ENCODE results near the gene NOC2L.

The NOC2L gene

DNA sequence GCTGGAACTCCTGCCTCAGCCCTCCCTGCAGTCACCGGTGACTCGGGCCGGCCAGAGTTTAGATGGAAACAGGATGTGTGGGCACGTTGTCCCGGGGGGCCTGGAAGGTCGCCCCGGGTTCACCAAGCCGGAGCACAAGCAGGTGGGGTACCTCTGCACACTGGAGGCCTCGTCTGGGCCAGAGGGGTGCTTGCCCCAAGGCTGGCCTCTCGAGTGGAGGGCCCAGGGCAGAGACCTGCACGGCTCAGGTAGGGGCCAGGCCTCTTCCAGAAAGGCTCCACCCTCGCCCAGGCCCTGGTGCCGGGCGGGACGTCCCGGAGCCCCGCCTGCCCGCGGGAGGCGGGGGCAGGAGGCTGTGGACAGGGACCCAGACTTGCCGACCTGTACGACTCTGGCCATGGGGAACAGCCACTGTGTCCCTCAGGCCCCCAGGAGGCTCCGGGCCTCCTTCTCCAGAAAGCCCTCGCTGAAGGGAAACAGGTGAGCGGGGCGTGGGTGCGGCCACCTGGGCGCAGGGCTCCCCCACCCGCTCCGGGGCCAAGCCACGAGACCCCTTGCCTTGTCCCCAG is 7.2 kb upstream of the NOC2L start, which contains the start of gene PLEKHN1:
PLEKHN1 (plus strand) TSS at position 348 of the 569 bp plus-strand sequence; CDS start at position 398, 50 bp downstream.
- Histone ChIP-seq H3K9me2 (ENCODE audit: low read depth, low read length) (no peaks in the 10 kb centered on the region), H3K27ac (ENCODE audit: low read depth, low read length, poor library complexity, severe bottlenecking) (no peak within 1 kb of the TSS), H2AFZ (ENCODE audit: low read length) (no peak within 1 kb of the TSS), H3K79me2 (ENCODE audit: insufficient read depth, low read length) (no peaks in the 10 kb centered on the region), H3K27me3 (ENCODE audit: insufficient read depth, low read length) (no peaks in the 10 kb centered on the region; the same call in 1 of the 2 replicates), H3F3A (ENCODE audit: insufficient read depth, low read length) (no peaks in the 10 kb centered on the region), H3K4me3 (ENCODE audit: low read depth, low read length, poor library complexity, severe bottlenecking) (peak within 1 kb of the TSS; percentile 57), H3K9ac (ENCODE audit: low read length) (peak within 1 kb of the TSS; percentile 33; the same call in 1 of the 2 replicates), H3K4me2 (ENCODE audit: low read length) (peak within 1 kb of the TSS; percentile 76), H3K9me3 (ENCODE audit: low read length) (no peaks in the 10 kb centered on the region), H4K20me1 (ENCODE audit: insufficient read depth, low read length) (no peaks in the 10 kb centered on the region), H3K36me3 (ENCODE audit: insufficient read depth, low read length) (no peaks in the 10 kb centered on the region; the same call in 1 of the 2 replicates), H3K4me1 (ENCODE audit: insufficient read depth, low read length, severe bottlenecking) (peaks cover 20% of the 10 kb centered on the region)
- no peak for TF ChIP-seq EZH2 (IDR thresholded peaks at IDR 0.05; ENCODE audit: borderline replicate concordance, low read length)
- TF ChIP-seq, protein P1, sequence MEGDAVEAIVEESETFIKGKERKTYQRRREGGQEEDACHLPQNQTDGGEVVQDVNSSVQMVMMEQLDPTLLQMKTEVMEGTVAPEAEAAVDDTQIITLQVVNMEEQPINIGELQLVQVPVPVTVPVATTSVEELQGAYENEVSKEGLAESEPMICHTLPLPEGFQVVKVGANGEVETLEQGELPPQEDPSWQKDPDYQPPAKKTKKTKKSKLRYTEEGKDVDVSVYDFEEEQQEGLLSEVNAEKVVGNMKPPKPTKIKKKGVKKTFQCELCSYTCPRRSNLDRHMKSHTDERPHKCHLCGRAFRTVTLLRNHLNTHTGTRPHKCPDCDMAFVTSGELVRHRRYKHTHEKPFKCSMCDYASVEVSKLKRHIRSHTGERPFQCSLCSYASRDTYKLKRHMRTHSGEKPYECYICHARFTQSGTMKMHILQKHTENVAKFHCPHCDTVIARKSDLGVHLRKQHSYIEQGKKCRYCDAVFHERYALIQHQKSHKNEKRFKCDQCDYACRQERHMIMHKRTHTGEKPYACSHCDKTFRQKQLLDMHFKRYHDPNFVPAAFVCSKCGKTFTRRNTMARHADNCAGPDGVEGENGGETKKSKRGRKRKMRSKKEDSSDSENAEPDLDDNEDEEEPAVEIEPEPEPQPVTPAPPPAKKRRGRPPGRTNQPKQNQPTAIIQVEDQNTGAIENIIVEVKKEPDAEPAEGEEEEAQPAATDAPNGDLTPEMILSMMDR (IDR thresholded peaks at IDR 0.05; ENCODE audit: low read length): no peak

DNA sequence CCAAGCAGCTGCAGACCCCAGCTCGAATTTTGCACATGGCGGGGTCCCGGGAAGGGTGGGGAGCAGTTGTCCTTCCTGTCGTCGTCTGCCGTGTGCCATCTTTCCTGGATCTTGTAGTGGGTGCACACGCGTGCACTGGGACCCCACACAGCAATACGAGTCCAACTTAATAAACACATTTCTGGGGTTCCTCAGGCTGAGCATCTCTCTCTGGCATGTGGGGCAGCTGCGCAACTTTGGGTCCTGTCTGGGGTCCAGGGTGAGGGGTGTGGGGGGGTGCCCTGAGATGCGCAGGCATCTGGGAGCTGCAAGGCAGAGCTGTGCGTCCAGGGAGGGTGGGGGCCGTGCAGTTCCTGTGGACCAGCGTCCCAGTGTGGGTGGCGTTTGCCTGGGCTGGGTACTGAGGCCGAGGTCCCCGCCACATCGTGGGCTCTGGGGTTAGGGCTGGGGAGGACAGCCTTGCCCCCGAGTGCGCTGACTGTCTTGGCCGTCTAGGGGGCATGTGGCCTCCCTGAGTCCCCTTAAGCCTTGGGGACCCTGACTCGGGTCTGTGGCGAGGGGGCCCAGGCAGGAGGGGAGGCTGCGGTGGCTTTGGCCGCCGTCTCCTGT is 6.6 kb upstream of the NOC2L start:
- H3K4me1 ChIP-seq (ENCODE audit: insufficient read depth, low read length, severe bottlenecking): peaks cover 22% of the 10 kb centered on the region
- no peak overlapping the region for H3K9ac ChIP-seq (ENCODE audit: low read length)
- no peaks in the 10 kb centered on the region for H3K9me2 ChIP-seq (ENCODE audit: low read depth, low read length)
- H2AFZ ChIP-seq (ENCODE audit: low read length): no peak overlapping the region
- no peaks in the 10 kb centered on the region for H3K79me2 ChIP-seq (ENCODE audit: insufficient read depth, low read length)
- TF ChIP-seq, protein P1 (IDR thresholded peaks at IDR 0.05; ENCODE audit: low read length): no peak
- TF ChIP-seq EZH2 (IDR thresholded peaks at IDR 0.05; ENCODE audit: borderline replicate concordance, low read length): no peak
- no peak overlapping the region for H3K27ac ChIP-seq (ENCODE audit: low read depth, low read length, poor library complexity, severe bottlenecking)
- H3K4me2 ChIP-seq (ENCODE audit: low read length): no peak overlapping the region
- H3K9me3 ChIP-seq (ENCODE audit: low read length): no peaks in the 10 kb centered on the region
- no peak overlapping the region for H3K4me3 ChIP-seq (ENCODE audit: low read depth, low read length, poor library complexity, severe bottlenecking)
- no peaks in the 10 kb centered on the region for H4K20me1 ChIP-seq (ENCODE audit: insufficient read depth, low read length)
- no peaks in the 10 kb centered on the region; the same call in 1 of the 2 replicates for H3K27me3 ChIP-seq (ENCODE audit: insufficient read depth, low read length)
- H3F3A ChIP-seq (ENCODE audit: insufficient read depth, low read length): no peaks in the 10 kb centered on the region
- H3K36me3 ChIP-seq (ENCODE audit: insufficient read depth, low read length): no peaks in the 10 kb centered on the region; the same call in 1 of the 2 replicates

DNA sequence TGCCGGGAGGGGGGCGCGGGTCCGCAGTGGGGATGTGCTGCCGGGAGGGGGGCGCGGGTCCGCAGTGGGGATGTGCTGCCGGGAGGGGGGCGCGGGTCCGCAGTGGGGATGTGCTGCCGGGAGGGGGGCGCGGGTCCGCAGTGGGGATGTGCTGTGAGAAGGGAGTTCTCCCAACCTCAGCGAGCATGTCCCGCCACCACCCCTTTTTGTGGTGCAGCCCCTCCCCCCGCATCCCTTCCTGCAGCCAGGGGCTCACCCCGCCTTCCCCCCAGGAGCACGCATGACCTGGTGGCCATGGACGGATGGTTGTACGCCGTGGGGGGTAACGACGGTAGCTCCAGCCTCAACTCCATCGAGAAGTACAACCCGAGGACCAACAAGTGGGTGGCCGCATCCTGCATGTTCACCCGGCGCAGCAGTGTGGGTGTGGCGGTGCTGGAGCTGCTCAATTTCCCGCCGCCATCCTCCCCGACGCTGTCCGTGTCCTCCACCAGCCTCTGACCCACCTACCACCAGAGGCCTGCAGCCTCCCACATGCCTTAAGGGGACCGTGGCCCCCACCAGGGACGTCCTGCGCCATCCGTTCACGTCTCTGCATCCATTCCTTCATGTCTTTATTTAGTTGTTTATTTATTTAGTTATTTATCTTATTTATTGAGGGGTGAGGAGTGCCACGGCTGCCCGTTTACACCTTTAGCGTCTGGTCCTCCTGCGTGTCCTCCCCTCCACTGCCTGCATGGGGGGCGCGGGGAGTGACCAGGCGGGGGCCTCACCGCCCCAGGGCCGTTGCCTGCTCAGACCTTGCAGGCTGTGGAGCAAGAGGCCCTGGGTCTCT is 5.9 kb upstream of the NOC2L start:
- H3K9me2 ChIP-seq (ENCODE audit: low read depth, low read length): no peaks in the 10 kb centered on the region
- no peaks in the 10 kb centered on the region; the same call in 1 of the 2 replicates for H3K36me3 ChIP-seq (ENCODE audit: insufficient read depth, low read length)
- no peak for TF ChIP-seq EZH2 (IDR thresholded peaks at IDR 0.05; ENCODE audit: borderline replicate concordance, low read length)
- TF ChIP-seq, protein P1 (IDR thresholded peaks at IDR 0.05; ENCODE audit: low read length): no peak
- peaks cover 26% of the 10 kb centered on the region for H3K4me1 ChIP-seq (ENCODE audit: insufficient read depth, low read length, severe bottlenecking)
- H3K9ac ChIP-seq (ENCODE audit: low read length): no peak overlapping the region
- H3K79me2 ChIP-seq (ENCODE audit: insufficient read depth, low read length): no peaks in the 10 kb centered on the region
- H3F3A ChIP-seq (ENCODE audit: insufficient read depth, low read length): no peaks in the 10 kb centered on the region
- H3K4me2 ChIP-seq (ENCODE audit: low read length): no peak overlapping the region
- no peak overlapping the region for H3K27ac ChIP-seq (ENCODE audit: low read depth, low read length, poor library complexity, severe bottlenecking)
- H3K4me3 ChIP-seq (ENCODE audit: low read depth, low read length, poor library complexity, severe bottlenecking): no peak overlapping the region
- H3K9me3 ChIP-seq (ENCODE audit: low read length): no peaks in the 10 kb centered on the region
- no peaks in the 10 kb centered on the region for H4K20me1 ChIP-seq (ENCODE audit: insufficient read depth, low read length)
- no peaks in the 10 kb centered on the region; the same call in 1 of the 2 replicates for H3K27me3 ChIP-seq (ENCODE audit: insufficient read depth, low read length)
- H2AFZ ChIP-seq (ENCODE audit: low read length): no peak overlapping the region

Data from OCI-LY1 (cell line).